Activated naive CD4-positive, alpha-beta T cell treated with Interleukin-2 at 50 U/mL for 16 hours (primary cell): ENCODE results near the gene BAHD1.
"Not testable (repeated sequence)": the region's sequence is repeated elsewhere in the genome, so short reads cannot be mapped to it uniquely, and the experiment has no call there.

Experiments
- DNase-seq: peaks from one replicate; pipeline ENCODE4 v3.0.0-alpha.2; 2020

BAHD1 gene

GRCh38 chr15:40446144-40446543 is 5.4 kb downstream of the BAHD1 start:
- DNase-seq: no peak

GRCh38 chr15:40448354-40448753 is 7.6 kb downstream of the BAHD1 start:
- no peak for DNase-seq

- DNase-seq: no peak
Measured at GRCh38 chr15:40449275-40449674, 8.5 kb downstream of the BAHD1 start.

- no peak for DNase-seq
Measured at GRCh38 chr15:40450047-40450446, 9.3 kb downstream of the BAHD1 start.

GRCh38 chr15:40451527-40452158 is 10.9 kb downstream of the BAHD1 start:
- DNase-seq: no peak

- DNase-seq: no peak
Measured at GRCh38 chr15:40452296-40453090, 11.7 kb downstream of the BAHD1 start.

DNA sequence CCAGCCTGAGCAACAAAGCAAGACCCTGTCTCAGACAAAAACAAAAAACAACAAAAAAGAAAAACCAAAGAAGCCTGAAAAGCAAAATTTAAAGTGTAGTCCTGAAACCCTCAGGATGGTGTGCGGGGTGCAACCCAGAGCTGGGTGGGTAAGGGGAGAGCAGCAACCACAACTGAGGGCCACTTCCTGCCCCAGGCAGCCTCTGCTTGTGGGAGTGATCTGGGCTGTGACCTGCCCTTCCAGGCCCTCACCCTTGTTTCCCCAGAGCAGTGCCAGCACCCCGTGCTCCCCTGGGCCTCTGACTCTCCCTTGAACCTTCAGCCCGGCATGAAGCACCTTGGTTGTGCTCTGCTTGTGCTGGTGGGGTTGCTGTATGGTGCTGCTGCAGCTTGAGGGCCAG is 13.2 kb downstream of the BAHD1 start:
- not testable (repeated sequence) for DNase-seq

- DNase-seq: no peak
Measured at GRCh38 chr15:40454904-40455391, 14.2 kb downstream of the BAHD1 start.

DNA sequence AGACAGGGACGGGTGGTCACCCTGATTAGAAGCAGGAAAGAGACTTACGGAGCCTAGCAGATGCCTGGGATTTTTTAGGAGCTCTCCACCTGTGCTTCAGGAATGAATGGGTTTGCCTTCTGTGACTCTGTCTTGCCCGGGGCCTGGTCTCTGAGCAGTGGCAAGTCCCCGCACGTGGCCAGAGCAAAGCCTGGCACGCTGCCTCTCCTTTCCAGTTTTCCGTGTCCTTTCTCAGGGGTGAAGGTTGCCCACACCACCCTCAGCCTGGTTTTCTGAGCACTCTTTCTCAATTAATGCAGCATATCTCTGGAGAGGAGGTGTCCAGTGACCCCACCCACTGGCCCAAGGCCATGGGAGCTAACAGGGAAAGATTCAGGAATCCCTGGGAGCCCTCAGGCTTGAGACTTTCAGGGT is 15.6 kb downstream of the BAHD1 start:
- DNase-seq: no peak

DNA sequence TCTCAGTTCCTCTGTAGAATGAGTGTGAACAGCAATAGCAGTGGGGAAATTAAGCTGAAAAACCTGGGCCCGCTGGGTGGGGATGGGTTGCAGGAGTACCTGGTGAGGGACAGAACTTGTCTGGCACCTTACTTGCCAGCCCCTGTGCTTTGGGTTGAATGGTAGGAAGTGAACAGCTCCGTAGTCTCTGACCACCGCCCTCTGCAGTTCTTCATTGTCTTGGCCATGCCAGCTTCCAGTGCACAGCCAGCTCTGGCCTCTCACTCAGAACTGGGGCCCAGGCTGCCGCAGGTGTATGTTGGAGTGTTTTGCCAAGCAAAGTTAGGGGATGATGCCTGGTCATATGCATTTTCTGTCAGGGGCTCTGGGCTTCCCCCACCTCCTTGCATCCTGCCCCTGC is 16.0 kb downstream of the BAHD1 start:
- no peak for DNase-seq

- DNase-seq: no peak
Measured at GRCh38 chr15:40458495-40459371, 18.0 kb downstream of the BAHD1 start.

DNA sequence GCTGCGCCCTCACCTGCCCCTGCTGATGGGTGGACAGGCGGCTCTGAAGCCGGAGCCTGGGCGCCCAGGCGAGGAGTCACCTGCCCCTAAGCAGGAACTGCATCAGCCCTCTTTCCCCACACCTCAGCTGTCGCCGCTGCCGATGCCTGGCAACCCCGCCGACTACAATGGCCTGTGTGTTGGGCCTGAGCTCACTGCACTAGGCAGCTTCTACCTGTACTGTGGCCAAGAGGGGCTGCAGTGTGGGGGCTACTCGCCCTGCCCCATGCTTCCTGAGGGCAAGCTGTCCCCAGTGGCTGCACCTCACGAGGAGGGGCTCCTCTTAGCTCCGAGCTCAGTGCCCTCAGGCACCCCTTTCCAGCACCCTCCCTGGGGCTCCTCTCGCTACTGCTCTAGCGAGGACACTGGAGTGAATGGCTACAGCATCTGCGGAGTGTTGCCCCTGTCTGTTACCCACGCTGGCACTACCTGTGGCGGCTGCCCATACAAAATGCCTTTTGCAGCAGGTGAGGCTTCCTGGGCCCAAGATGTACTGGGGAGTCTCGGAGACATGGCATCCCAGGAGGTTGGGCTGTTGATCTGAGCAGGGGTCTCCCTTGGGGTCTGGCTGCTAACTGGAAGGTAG is 18.8 kb downstream of the BAHD1 start:
- no peak for DNase-seq

GRCh38 chr15:40460404-40460803 is 19.7 kb downstream of the BAHD1 start:
- DNase-seq: no peak

- no peak for DNase-seq
Measured at GRCh38 chr15:40461958-40462357, 21.2 kb downstream of the BAHD1 start.

DNA sequence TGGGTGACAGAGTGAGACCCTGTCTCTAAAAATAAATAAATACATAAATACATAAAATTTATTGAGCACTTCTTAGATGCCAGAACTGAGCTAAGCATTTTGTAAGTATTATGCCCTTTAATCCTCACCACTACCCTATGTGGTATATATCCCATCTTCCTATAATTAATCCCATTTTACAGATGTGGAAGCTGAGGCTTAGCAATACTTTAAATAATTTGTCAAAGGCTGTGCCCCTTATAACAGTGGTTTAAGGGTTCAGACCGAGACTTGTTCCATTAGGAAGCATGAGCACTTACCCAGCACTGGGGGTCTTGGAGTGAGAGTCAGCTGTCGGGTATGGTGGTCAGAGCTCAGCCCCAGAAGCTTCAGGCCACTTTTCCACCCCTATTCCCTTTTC is 22.5 kb downstream of the BAHD1 start:
- DNase-seq: no peak

DNA sequence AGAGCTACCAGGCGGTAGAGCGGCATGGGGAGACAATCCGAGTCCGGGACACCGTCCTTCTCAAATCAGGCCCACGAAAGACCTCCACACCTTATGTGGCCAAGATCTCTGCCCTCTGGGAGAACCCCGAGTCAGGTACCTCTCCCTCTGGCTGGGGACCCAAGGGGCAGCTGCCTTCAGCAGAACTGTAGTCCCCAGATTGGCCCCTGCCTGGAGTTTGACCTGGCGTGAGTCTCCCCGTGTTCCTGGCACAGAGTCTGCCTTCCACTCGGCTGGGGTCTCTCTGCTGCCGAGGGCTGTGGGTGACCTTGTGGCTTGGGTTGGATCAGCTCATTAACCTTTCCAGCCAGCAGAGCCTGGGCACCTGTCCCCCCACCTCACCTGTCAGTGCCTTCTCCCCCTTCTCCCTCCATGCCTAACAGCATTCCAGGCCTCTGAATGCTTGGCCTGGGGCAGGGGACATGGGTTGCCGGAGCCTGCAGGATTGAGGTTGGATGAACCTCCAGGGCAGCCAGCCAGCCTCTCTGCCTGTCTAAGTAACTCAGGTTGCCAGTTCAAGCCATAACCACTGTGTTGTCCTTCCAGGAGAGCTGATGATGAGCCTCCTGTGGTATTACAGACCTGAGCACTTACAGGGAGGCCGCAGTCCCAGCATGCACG is 23.3 kb downstream of the BAHD1 start:
- no peak for DNase-seq

- no peak for DNase-seq
Measured at GRCh38 chr15:40464595-40465185, 23.9 kb downstream of the BAHD1 start.

DNA sequence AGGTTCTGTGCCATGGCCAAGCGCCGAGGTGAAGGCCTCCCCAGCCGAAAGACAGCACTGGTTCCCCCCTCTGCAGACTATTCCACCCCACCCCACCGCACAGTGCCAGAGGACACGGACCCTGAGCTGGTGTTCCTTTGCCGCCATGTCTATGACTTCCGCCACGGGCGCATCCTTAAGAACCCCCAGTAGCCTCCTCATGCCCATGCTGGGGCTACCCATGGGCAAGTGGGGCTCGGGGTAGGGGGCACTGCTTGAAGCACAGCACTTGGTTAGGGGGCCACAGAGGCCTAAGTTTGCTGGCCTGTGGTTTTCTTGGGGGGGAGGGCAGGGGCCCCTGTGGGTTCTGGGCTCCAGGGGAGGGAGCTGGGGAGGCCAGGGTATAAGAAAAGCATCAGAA is 25.2 kb downstream of the BAHD1 start:
- no peak for DNase-seq

- no peak for DNase-seq
Measured at GRCh38 chr15:40466426-40467260, 25.9 kb downstream of the BAHD1 start.

DNA sequence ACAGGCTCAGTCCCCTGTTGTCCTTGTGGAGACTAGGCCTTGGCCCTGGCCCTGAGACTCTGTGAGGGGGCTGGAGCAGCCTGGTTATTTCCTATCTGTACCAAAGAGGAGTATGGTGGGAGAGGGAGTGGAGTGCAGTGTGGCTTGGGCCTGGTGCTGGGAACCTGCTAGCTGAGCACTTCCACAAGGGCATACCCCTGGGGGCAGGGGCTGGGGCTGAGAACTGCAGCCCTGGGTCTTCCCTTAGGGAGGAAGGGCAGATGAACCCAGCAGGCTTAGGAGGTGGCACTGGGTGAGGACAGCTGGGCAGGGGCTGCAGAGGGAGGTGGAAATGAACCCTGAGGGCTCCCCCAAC is 26.5 kb downstream of the BAHD1 start:
- no peak for DNase-seq

- DNase-seq: no peak
Measured at GRCh38 chr15:40468898-40469331, 28.2 kb downstream of the BAHD1 start.
